Activated T-cell treated with anti-CD3 and anti-CD28 coated beads, Interleukin-2, amount 50 U/mL, for 4 hours (primary cell): ENCODE data around the gene MBNL1. TPM values are rescaled to one million over a fixed set of nuclear protein-coding genes. Genes with fewer than 3 reads are reported as not detected.

ENCODE experiments used
- ATAC-seq, 2 donors: fragments of 200-7000 bp; cut with Tn5 transposase; one replicate each; pipeline ENCODE4 v1.10.0; 2021
- DNase-seq: peaks from one replicate; pipeline ENCODE4 v3.0.0-alpha.2; 2020
- H3K27me3 Mint-ChIP-seq: one replicate; pipeline ENCODE4 v1.8.0; 2021; ENCODE audit warnings: low read depth, mixed read lengths
- H3K36me3 Mint-ChIP-seq: one replicate; pipeline ENCODE4 v1.8.0; 2022; ENCODE audit warnings: mixed read lengths; ENCODE audit not compliant: insufficient read depth
- H3K4me1 Mint-ChIP-seq: one replicate; pipeline ENCODE4 v1.8.0; 2021; ENCODE audit warnings: low read depth, mixed read lengths
- H3K4me3 Mint-ChIP-seq: one replicate; pipeline ENCODE4 v1.8.0; 2021; ENCODE audit warnings: mild to moderate bottlenecking, moderate library complexity, mixed read lengths
- H3K9me3 Mint-ChIP-seq: one replicate; pipeline ENCODE4 v1.8.0; 2021; ENCODE audit warnings: mixed read lengths
- total RNA-seq, 3 donors: library from RNA; stranded (reverse); gene quantifications; one replicate each; pipeline ENCODE4 v1.2.1, GENCODE V29; 2021

Gene MBNL1
- total RNA-seq, 3 donors from 2014 or later, result 343 to 376 (median 347) TPM

GRCh38 chr3:152276681-152277080 lies 8.0 kb downstream of the MBNL1 start:
- peaks cover 3% of the 10 kb centered on the region for H3K9me3 Mint-ChIP-seq
- H3K4me3 Mint-ChIP-seq, result peak overlapping the region; percentile 59
- H3K27me3 Mint-ChIP-seq, result no peaks in the 10 kb centered on the region
- H3K4me1 Mint-ChIP-seq, result peaks cover 83% of the 10 kb centered on the region
- no peak for DNase-seq
- peaks cover 24% of the 10 kb centered on the region for H3K36me3 Mint-ChIP-seq
- no peak for ATAC-seq

- no peak for ATAC-seq
- Mint-ChIP-seq H3K27me3 (no peaks in the 10 kb centered on the region), H3K36me3 (peaks cover 24% of the 10 kb centered on the region), H3K4me3 (peak overlapping the region; percentile 42), H3K9me3 (peaks cover 3% of the 10 kb centered on the region), H3K4me1 (peaks cover 84% of the 10 kb centered on the region)
- no peak for DNase-seq
Measured at GRCh38 chr3:152277198-152277597, 8.5 kb downstream of the MBNL1 start.

- Mint-ChIP-seq H3K27me3 (no peaks in the 10 kb centered on the region), H3K36me3 (peaks cover 13% of the 10 kb centered on the region), H3K4me3 (peak overlapping the region; percentile 80), H3K9me3 (no peaks in the 10 kb centered on the region), H3K4me1 (peaks cover 84% of the 10 kb centered on the region)
- DNase-seq (no peak), ATAC-seq (peak; percentile 73 to 74)
Measured at GRCh38 chr3:152278756-152279427, 10.2 kb downstream of the MBNL1 start.

DNA sequence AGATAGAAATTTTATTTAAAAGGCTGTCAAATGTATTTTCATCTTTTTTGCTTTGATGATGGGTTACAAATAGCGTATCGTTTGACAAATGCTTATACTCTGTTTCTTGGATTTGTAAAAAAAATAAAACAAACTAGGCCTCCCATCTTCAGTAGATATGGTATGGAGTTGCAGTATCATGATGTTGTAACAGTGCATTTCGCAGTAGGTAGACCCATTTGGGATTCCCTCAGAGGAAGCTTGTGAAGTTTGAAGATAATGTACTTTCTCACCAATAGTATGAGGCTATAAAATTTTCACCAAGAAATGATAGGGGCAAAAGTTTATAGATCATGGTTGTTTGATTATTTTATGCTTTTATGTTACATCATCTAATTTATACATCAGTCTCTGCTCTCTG lies 10.8 kb downstream of the MBNL1 start:
- H3K4me3 Mint-ChIP-seq, result peak overlapping the region; percentile 80

GRCh38 chr3:152280539-152280938 lies 11.8 kb downstream of the MBNL1 start:
- DNase-seq (no peak), ATAC-seq (no peak)
- Mint-ChIP-seq H3K27me3 (no peaks in the 10 kb centered on the region), H3K4me3 (peak overlapping the region; percentile 74), H3K9me3 (no peaks in the 10 kb centered on the region), H3K4me1 (peaks cover 82% of the 10 kb centered on the region), H3K36me3 (peaks cover 13% of the 10 kb centered on the region)

More for the DNA sequence above, 10.8 kb downstream of the MBNL1 start:
- H3K36me3 Mint-ChIP-seq, result peaks cover 10% of the 10 kb centered on the region
- DNase-seq (no peak), ATAC-seq (no peak)
- H3K27me3 Mint-ChIP-seq, result no peaks in the 10 kb centered on the region
- no peaks in the 10 kb centered on the region for H3K9me3 Mint-ChIP-seq
- H3K4me1 Mint-ChIP-seq, result peaks cover 81% of the 10 kb centered on the region

DNA sequence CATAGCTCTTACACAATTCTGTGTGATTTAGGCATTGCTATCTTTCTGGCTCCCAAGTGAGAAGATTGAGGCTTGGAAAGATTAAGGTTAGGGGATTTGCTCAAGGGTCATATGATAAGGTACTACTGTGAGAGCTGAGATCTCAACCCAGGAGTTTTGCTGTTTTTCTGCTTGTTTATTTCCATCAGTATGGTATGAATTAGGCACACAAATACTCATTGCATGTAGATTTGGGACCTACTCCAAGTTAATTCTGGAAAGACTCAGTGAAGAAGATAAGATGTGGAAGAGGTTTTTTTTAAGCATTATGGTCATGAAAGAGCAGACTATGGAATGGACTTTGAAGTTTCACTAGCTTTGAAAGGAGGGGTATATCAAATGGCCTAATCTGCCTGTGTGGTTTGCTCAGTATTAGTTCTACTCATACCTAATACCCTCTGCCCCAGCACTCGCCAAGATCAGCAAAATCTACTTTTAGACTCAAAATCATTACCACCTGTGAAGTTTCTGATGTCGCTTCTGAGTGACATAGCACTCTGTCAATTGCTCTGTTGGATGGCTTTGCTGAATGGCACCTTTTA lies 12.5 kb downstream of the MBNL1 start:
- Mint-ChIP-seq H3K4me3 (peak overlapping the region; percentile 71), H3K36me3 (peaks cover 13% of the 10 kb centered on the region), H3K4me1 (peaks cover 82% of the 10 kb centered on the region), H3K9me3 (no peaks in the 10 kb centered on the region), H3K27me3 (no peaks in the 10 kb centered on the region)
- ATAC-seq, result peak; percentile 28 to 36
- DNase-seq, result no peak

- Mint-ChIP-seq H3K4me3 (peak overlapping the region; percentile 64), H3K9me3 (no peaks in the 10 kb centered on the region), H3K27me3 (no peaks in the 10 kb centered on the region), H3K36me3 (peaks cover 12% of the 10 kb centered on the region), H3K4me1 (peaks cover 81% of the 10 kb centered on the region)
- no peak for DNase-seq
- no peak for ATAC-seq
Measured at GRCh38 chr3:152282813-152283212, 14.1 kb downstream of the MBNL1 start.

GRCh38 chr3:152283492-152284381 lies 15.0 kb downstream of the MBNL1 start:
- Mint-ChIP-seq H3K4me1 (peaks cover 81% of the 10 kb centered on the region), H3K36me3 (peaks cover 14% of the 10 kb centered on the region), H3K4me3 (peak overlapping the region; percentile 68), H3K9me3 (no peaks in the 10 kb centered on the region), H3K27me3 (no peaks in the 10 kb centered on the region)
- DNase-seq (no peak), ATAC-seq (no peak)

DNA sequence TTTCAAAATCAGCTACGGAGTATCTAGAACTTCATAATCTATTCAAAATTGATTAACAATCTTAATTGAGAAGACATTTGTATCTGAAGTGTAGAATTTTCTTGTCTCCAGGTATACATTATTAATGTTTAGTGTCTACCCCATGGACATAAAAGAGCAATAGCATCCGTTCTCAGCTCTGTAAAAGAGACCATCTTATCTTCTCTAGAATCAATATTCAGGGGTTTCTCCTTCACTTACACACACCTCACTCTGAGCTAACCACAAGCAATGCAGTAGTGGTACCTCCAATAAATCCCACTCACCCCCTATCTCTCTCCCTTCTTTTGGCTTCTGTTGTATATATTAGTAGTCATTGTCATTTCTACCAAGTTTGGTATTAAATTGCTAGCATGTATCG lies 16.2 kb downstream of the MBNL1 start:
- ATAC-seq (peak; percentile 62 to 64), DNase-seq (no peak)
- Mint-ChIP-seq H3K4me3 (peak overlapping the region; percentile 68), H3K4me1 (peaks cover 77% of the 10 kb centered on the region), H3K36me3 (peaks cover 12% of the 10 kb centered on the region), H3K9me3 (no peaks in the 10 kb centered on the region), H3K27me3 (no peaks in the 10 kb centered on the region)

- Mint-ChIP-seq H3K4me3 (peak overlapping the region; percentile 68), H3K27me3 (no peaks in the 10 kb centered on the region), H3K9me3 (no peaks in the 10 kb centered on the region), H3K36me3 (peaks cover 11% of the 10 kb centered on the region), H3K4me1 (peaks cover 77% of the 10 kb centered on the region)
- DNase-seq (no peak), ATAC-seq (no peak)
Measured at GRCh38 chr3:152285509-152285908, 16.8 kb downstream of the MBNL1 start.

DNA sequence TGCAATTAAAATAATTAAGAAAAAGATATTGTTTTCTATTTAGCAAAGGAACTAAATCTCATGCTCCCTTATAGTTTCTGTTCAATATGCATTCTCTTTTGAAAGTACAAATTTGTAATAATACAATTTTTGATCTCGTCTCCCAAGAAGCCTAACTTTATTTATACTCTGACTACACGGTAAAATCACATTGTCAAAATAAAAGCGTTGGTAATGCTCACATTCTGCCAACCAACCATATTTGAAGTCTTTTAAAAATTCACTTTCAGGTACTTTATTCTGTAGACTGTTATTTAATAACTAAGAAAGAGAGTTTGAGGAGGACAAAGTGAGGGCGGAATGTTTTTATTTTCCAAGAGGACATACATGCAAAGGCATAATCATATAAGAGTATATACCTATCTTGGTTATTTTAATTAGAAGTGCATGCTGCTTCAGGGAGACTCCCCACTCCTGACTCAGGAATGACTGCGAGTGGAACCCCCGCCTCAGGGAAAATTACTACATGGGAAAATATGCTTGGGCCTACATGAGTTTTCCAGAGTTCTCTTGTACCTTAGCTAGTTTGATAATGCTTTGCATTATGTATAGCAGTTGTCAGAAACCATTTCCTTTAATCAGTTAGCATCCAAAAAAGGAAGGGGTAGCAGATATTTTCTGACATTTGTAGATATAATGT lies 19.3 kb downstream of the MBNL1 start:
- Mint-ChIP-seq H3K4me1 (peaks cover 78% of the 10 kb centered on the region), H3K36me3 (peaks cover 17% of the 10 kb centered on the region), H3K27me3 (no peaks in the 10 kb centered on the region), H3K9me3 (no peaks in the 10 kb centered on the region), H3K4me3 (peak overlapping the region; percentile 74)
- no peak for ATAC-seq
- no peak for DNase-seq

GRCh38 chr3:152288681-152289080 lies 20.0 kb downstream of the MBNL1 start:
- DNase-seq (no peak), ATAC-seq (no peak)
- Mint-ChIP-seq H3K27me3 (no peaks in the 10 kb centered on the region), H3K4me1 (peaks cover 78% of the 10 kb centered on the region), H3K4me3 (no peak overlapping the region), H3K9me3 (no peaks in the 10 kb centered on the region), H3K36me3 (peaks cover 21% of the 10 kb centered on the region)

- no peak for ATAC-seq
- DNase-seq, result no peak
- Mint-ChIP-seq H3K9me3 (no peaks in the 10 kb centered on the region), H3K36me3 (peaks cover 19% of the 10 kb centered on the region), H3K4me3 (no peak overlapping the region), H3K27me3 (no peaks in the 10 kb centered on the region), H3K4me1 (peaks cover 78% of the 10 kb centered on the region)
Measured at GRCh38 chr3:152289708-152290107, 21.0 kb downstream of the MBNL1 start.

DNA sequence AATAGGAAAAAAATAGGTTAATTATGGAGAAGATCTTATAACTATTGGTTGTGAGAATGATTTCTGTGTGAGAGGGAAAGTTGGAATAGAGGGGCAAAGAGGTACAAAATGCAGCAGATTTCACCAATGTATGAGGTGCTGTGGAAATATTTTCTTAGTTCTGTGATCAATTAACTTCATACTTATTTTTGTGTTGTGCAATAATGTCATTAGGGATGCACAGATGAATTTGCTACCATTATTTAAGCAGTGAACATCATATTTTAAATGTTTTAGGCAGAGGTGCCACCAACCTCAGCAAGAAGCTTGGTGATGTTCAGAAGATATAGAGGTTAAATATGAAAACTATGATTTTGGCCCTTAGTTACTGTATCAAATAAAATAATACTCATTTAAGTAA lies 21.6 kb downstream of the MBNL1 start:
- DNase-seq (no peak), ATAC-seq (no peak)
- peaks cover 18% of the 10 kb centered on the region for H3K36me3 Mint-ChIP-seq
- H3K27me3 Mint-ChIP-seq, result no peaks in the 10 kb centered on the region
- H3K9me3 Mint-ChIP-seq, result no peaks in the 10 kb centered on the region
- H3K4me1 Mint-ChIP-seq, result peaks cover 77% of the 10 kb centered on the region
- H3K4me3 Mint-ChIP-seq, result peak overlapping the region; percentile 31
